Measurements from ENCODE around the gene ERBB4. TPM values are rescaled to one million over a fixed set of nuclear protein-coding genes. Genes with fewer than 3 reads are reported as not detected.

Gene ERBB4
- total RNA-seq, 1 donor from 2014 or later, result 25.3 TPM

GRCh38 chr2:212066546-212066945 is 472.1 kb downstream of the ERBB4 start:
- Histone ChIP-seq H3K27ac (no peak overlapping the region), H3K9me3 (no peaks in the 10 kb centered on the region), H3K36me3 (no peaks in the 10 kb centered on the region), H3K4me1 (no peaks in the 10 kb centered on the region), H3K4me3 (no peak overlapping the region), H3K27me3 (ENCODE audit: low read depth) (no peaks in the 10 kb centered on the region)
- no peak for DNase-seq
- no peak for ATAC-seq
- intact Hi-C loops (cut with DNase I), result no loop called here
- TF ChIP-seq CTCF (IDR thresholded peaks at IDR 0.05), result no peak

DNA sequence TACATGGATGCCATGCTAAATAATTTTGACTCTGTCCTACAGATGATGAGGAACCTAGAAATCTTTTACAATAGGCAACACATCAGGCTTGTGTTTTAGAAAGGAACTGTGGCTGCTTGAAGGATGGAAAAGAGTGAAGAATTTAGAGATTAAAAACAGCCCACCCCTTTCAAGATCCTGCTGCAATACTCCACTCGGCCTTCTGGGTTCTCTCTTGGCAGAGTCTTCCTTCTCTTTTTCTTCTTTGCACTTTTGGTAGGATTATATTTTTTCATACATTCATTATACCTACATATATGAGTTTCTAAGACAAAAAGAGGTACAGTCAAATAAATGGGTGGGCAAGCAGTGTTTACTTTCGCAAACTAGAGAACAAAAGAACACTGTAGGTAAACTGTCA is 474.3 kb downstream of the ERBB4 start:
- intact Hi-C loops (cut with DNase I), result no loop called here
- no peaks in the 10 kb centered on the region for H3K36me3 ChIP-seq

DNA sequence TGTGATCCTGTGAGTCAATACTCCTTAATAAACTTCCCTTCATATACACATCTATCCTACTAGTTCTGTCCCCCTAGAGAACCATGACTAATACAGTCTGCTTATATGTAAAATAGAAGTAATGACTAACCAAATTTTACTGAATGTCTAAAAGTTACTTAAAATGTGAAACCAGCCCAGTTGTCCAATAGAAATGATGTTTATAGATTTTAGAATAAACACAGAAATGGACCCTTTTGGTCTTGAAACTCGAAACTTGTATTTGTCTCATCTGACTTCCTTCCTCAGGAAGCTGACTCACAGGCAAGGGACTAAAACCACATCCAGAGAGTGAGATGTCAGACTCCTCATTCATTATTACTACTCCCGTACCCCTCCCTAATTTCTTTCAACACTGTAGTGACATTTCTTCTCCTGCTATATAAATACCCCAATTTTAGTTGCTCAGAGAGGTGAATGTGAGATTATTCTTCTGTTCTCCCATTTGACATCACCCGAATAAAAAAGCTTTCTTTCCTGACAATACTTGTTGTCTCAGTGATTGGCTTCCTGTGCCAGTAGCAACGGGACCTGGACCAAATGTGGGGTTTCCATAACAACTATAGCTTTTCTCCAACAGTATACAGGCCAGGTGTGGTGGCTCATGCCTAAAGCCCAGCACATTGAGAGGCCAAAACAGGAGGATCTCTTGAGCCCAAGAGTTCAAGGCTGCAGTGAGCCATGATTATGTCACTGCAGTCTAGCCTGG is 486.0 kb downstream of the ERBB4 start:
- DNase-seq, result no peak
- TF ChIP-seq CTCF (IDR thresholded peaks at IDR 0.05), result no peak
- no peaks in the 10 kb centered on the region for H3K27me3 ChIP-seq (ENCODE audit: low read depth)
- no peak for ATAC-seq
- H3K4me3 ChIP-seq, result no peak overlapping the region
- intact Hi-C loops (cut with DNase I), result no loop called here
- no peaks in the 10 kb centered on the region for H3K4me1 ChIP-seq
- H3K9me3 ChIP-seq, result peaks cover 30% of the 10 kb centered on the region
- no peaks in the 10 kb centered on the region for H3K36me3 ChIP-seq
- H3K27ac ChIP-seq, result no peak overlapping the region

More for the DNA sequence above, 474.3 kb downstream of the ERBB4 start:
- no peak for TF ChIP-seq CTCF (IDR thresholded peaks at IDR 0.05)
- H3K4me1 ChIP-seq, result no peaks in the 10 kb centered on the region
- DNase-seq, result no peak
- no peak overlapping the region for H3K4me3 ChIP-seq
- no peaks in the 10 kb centered on the region for H3K27me3 ChIP-seq (ENCODE audit: low read depth)
- ATAC-seq, result no peak
- H3K27ac ChIP-seq, result no peak overlapping the region
- H3K9me3 ChIP-seq, result no peaks in the 10 kb centered on the region

GRCh38 chr2:212050871-212051270 is 487.7 kb downstream of the ERBB4 start:
- Histone ChIP-seq H3K4me1 (no peaks in the 10 kb centered on the region), H3K9me3 (peaks cover 26% of the 10 kb centered on the region), H3K36me3 (no peaks in the 10 kb centered on the region), H3K4me3 (no peak overlapping the region), H3K27me3 (ENCODE audit: low read depth) (no peaks in the 10 kb centered on the region), H3K27ac (no peak overlapping the region)
- intact Hi-C loops (cut with DNase I), result no loop called here
- ATAC-seq, result no peak
- no peak for TF ChIP-seq CTCF (IDR thresholded peaks at IDR 0.05)
- no peak for DNase-seq

GRCh38 chr2:212042562-212042961 is 496.0 kb downstream of the ERBB4 start:
- Histone ChIP-seq H3K27ac (no peak overlapping the region), H3K36me3 (no peaks in the 10 kb centered on the region), H3K9me3 (no peaks in the 10 kb centered on the region), H3K4me1 (no peaks in the 10 kb centered on the region), H3K27me3 (ENCODE audit: low read depth) (no peaks in the 10 kb centered on the region), H3K4me3 (no peak overlapping the region)
- no peak for ATAC-seq
- TF ChIP-seq CTCF (IDR thresholded peaks at IDR 0.05), result no peak
- intact Hi-C loops (cut with DNase I), result no loop called here
- DNase-seq, result no peak
